Stomach (tissue), 4 donors: Measurements from ENCODE around the gene SMARCB1.

ENCODE experiments used
- CTCF ChIP-seq, 7 experiments: fragments of 450-650 bp in 4 of 7; fragments of 200-600 bp in 3 of 7; sonication (generic) in 3 of 7; IDR thresholded peaks; one replicate each; pipeline ENCODE4 v1.5.1; 2016 to 2019; ENCODE audit warnings: antibody characterized with exemption in 7 of 7, control low read depth in 2 of 7, mild to moderate bottlenecking in 1 of 7
- POLR2A ChIP-seq, 4 donors: fragments of 450-650 bp; IDR thresholded peaks; one replicate each; pipeline ENCODE4 v1.6.1; 2016; ENCODE audit warnings: antibody characterized with exemption in 4 of 4, control low read depth in 2 of 4, mild to moderate bottlenecking in 1 of 4, moderate library complexity in 1 of 4

- TF ChIP-seq CTCF (IDR thresholded peaks at IDR 0.05) (no peak), POLR2A (IDR thresholded peaks at IDR 0.05) (no peak)
Observed at GRCh38 chr22:23772649-23773473, 13.9 kb upstream of the SMARCB1 start, which contains the start of gene MMP11.
